ENCODE results near the gene RUNDC3A.

DNA sequence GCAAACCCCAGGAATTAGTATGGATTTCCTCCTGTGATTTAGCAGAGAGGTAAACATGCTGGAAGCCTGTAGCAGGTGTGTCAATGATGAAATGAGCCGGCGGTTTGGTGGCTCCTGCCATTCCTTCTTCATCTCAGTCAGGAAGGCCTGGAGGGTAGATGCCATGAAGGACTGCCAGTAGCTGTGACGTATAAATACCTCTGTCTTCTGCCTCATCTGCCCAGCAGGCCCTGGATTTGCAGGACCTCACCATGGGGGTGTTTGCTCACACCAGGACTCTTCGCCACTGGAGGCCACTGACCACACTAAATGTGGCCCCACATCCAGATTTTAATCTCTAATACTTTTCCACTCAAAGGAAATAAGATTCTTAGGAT lies 24.4 kb upstream of the RUNDC3A start:
- TF ChIP-seq YY1 (IDR thresholded peaks at IDR 0.05; ENCODE audit: insufficient read depth, insufficient read length) (no peak), ZNF274 (IDR thresholded peaks at IDR 0.05; ENCODE audit: low read depth, low read length) (no peak), SUZ12 (IDR thresholded peaks at IDR 0.05; ENCODE audit: extremely low read depth, insufficient read depth, insufficient read length) (no peak)
